Coronary artery (tissue), 2 donors: ENCODE data around the gene SSBP4.

Experiments used
- DNase-seq: peaks from one replicate; pipeline ENCODE4 v3.0.0-alpha.2; 2017; ENCODE audit warnings: low spot score
- H3K27ac ChIP-seq, 2 donors: fragments of 200-600 bp; sonication (generic); one replicate each; pipeline ENCODE4 v1.5.1; 2016 to 2019
- H3K4me3 ChIP-seq: fragments of 200-600 bp; sonication (generic); 2 replicates; pipeline ENCODE4 v1.5.1; 2016; ENCODE audit warnings: mild to moderate bottlenecking, moderate library complexity
- CTCF ChIP-seq: fragments of 200-600 bp; sonication (generic); IDR thresholded peaks from one replicate; pipeline ENCODE4 v1.5.1; 2019; ENCODE audit warnings: antibody characterized with exemption

Gene SSBP4

DNA sequence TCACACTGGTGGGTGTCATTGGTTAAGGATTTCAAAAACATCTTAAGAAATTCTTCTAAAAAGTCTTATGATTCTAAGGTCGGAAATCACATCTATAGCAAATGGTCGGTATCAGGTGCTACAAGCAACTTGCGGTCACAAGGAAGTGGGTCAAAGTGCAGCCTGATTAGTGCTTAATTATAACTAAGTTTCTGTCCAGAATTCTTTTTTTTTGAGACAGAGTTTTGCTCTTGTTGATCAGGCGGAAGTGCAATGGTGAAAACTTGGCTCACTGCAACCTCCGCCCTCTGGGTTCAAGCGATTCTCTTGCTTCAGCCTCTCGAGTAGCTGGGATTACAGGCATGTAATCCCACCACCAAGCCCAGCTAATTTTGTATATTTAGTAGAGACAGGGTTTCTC, 34.4 kb upstream of the SSBP4 start:
- H3K27ac ChIP-seq = no peak overlapping the region
- DNase-seq = no peak
- TF ChIP-seq CTCF = no peak
- H3K4me3 ChIP-seq = no peak overlapping the region

GRCh38 chr19:18385359-18385674, 33.9 kb upstream of the SSBP4 start:
- TF ChIP-seq CTCF = no peak
- Histone ChIP-seq H3K27ac (no peak overlapping the region), H3K4me3 (no peak overlapping the region)
- DNase-seq = no peak

- Histone ChIP-seq H3K4me3 (peak within 1 kb of the TSS; percentile 28), H3K27ac (peak within 1 kb of the TSS in 1 of 2 donors; percentile 22)
- no peak for DNase-seq
- no peak for TF ChIP-seq CTCF
These were observed 33.3 kb upstream of the SSBP4 start, which contains the start of gene GDF15 for GRCh38 chr19:18385675-18386542. GDF15 (plus strand) TSS chr19:18386158; CDS start chr19:18386190, 32 bp downstream.

- DNase-seq = no peak
- peak overlapping the region in 1 of 2 donors; percentile 22 for H3K27ac ChIP-seq
- TF ChIP-seq CTCF = no peak
- peak overlapping the region; percentile 28 for H3K4me3 ChIP-seq
These were observed 32.5 kb upstream of the SSBP4 start for GRCh38 chr19:18386543-18387271.

DNA sequence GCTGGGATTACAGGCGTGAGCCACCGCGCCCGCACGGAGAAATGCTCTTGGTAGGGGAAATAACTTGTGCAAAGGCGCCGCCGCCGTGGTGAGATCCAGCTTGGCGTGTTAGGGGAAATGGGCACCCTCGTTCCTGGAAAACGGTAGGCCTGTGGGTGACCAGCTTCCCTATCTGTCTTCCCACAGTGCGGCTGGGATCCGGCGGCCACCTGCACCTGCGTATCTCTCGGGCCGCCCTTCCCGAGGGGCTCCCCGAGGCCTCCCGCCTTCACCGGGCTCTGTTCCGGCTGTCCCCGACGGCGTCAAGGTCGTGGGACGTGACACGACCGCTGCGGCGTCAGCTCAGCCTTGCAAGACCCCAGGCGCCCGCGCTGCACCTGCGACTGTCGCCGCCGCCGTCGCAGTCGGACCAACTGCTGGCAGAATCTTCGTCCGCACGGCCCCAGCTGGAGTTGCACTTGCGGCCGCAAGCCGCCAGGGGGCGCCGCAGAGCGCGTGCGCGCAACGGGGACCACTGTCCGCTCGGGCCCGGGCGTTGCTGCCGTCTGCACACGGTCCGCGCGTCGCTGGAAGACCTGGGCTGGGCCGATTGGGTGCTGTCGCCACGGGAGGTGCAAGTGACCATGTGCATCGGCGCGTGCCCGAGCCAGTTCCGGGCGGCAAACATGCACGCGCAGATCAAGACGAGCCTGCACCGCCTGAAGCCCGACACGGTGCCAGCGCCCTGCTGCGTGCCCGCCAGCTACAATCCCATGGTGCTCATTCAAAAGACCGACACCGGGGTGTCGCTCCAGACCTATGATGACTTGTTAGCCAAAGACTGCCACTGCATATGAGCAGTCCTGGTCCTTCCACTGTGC, 30.9 kb upstream of the SSBP4 start:
- Histone ChIP-seq H3K27ac (peak overlapping the region in 1 of 2 donors; percentile 74), H3K4me3 (peak overlapping the region; percentile 56)
- peak; percentile 99 for TF ChIP-seq CTCF
- DNase-seq = peak; percentile 86

DNA sequence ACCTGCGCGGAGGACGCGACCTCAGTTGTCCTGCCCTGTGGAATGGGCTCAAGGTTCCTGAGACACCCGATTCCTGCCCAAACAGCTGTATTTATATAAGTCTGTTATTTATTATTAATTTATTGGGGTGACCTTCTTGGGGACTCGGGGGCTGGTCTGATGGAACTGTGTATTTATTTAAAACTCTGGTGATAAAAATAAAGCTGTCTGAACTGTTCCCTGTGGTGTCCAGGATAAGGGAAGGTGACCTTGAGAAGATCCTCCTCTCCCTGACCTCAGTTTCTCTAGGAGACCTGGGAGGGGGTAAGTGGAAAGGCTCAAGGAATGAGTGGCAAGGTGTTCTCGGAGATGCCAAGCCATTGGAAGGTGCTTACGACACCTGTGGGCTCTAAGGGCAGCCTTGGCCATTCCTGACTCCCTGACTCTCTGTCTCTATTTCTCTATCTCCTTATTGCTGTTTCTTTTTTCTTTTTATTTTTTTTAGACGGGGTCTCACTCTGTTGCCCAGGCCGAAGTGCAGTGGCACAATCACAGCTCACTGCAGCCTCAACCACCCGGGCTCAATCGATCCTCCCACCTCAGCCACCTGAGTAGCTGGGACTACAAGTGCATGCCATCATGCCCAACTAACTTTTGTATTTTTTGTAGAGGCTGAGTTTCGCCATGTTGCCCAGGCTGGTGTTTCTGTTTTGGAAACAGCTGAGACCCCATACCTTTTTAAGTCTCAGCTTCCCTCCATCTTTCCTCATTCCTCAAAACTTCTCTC, 30.1 kb upstream of the SSBP4 start:
- peak overlapping the region in 1 of 2 donors; percentile 74 for H3K27ac ChIP-seq
- no peak for TF ChIP-seq CTCF
- H3K4me3 ChIP-seq = peak overlapping the region; percentile 56
- DNase-seq = no peak
